ENCODE results near the gene UBAC2. TPM values are rescaled to one million over a fixed set of nuclear protein-coding genes. Genes with fewer than 3 reads are reported as not detected.

The UBAC2 gene
- total RNA-seq, 2 experiments from 2014 or later = 48.4 to 56.3 TPM

DNA sequence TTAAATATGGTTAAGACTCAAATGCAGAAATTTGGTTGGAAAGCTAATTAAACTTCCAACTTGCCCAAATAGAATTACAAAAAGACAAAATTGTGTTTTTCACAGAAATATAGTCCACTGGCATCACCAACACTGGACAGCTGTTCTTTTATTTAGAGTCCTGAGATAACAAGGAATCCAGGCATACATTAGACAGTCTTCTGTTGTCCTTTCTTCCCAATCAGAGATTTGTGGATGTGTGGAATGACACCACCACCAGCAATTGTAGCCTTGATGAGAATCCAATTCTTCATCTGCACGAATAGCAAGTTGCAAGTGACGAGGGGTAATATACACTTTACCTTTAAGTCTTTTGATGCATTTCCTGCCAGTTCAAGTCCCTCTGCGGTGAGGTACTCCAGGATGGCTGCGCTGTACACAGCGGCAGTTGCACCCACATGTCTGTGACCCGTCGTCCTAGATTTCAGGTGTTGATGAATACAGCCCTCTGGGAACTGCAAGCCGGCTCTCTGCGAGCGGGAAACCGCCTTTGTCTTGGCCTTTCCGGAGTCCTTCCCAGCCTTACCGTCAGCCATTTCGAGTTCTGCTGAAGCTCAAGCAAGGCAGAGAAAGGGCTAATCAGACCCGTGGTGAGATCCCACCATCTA is 14.7 kb downstream of the UBAC2 start:
- ATAC-seq (peak; percentile 44), DNase-seq (peak; percentile 75)
- H3K9me3 Mint-ChIP-seq (ENCODE audit: low read depth) = no peaks in the 10 kb centered on the region
- ChIA-PET POLR2A (interaction anchor here (0.8 to 1.9 kb wide), 7 partner anchors 10 to 138 kb away, joined by 3 to 16 read pairs (median 4); partner anchors contain the start of gene UBAC2), CTCF (interaction anchor here (0.8 to 2.7 kb wide), 12 partner anchors 10 to 219 kb away, joined by 3 to 16 read pairs (median 4); partner anchors contain the start of gene UBAC2)
- H3K27ac Mint-ChIP-seq = peak overlapping the region; percentile 87
- no peaks in the 10 kb centered on the region for H3K27me3 Mint-ChIP-seq
- H3K36me3 Mint-ChIP-seq (ENCODE audit: low read depth) = peaks cover 38% of the 10 kb centered on the region
- H3K4me1 Mint-ChIP-seq = peaks cover 78% of the 10 kb centered on the region
- intact Hi-C loops (cut with DNase I, micrococcal nuclease) = loop anchor here (2.0 to 5.0 kb wide), 5 partner anchors 13 to 641 kb away; partner anchors contain the start of gene UBAC2 (in 1 of the 2)
- peak overlapping the region; percentile 74 for H3K4me3 Mint-ChIP-seq

DNA sequence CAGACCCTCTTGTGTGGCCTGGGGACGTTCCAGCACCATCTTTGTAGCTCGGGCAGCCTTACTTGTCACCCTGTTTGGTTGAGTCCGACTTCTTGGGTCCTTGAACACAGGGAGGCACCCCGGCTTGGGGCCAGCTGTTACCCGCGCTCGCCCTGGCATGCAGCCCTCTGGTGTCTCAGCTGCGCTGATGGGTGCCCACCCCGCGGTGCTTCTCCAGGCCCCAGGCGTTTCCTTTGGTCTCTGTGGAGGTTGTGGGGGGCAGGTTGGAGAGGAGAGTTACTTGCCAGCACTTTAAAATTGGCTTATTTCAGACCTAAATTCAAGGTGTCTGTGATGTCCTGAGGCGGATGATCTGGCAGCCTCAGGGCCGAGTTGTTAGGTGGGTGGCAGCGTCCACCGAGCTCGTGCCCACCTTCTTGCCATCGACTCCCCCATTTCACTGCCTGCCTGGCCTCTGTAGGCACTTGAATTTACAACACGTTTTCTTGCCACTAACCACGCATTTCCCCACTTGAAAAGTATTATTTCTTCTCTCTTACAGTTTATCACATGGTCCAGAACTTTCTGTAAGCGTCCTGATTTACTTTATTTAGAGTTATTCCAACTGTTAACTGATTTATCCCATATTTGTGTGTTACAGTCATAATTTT is 16.9 kb downstream of the UBAC2 start:
- intact Hi-C loops (cut with DNase I, micrococcal nuclease) = loop anchor here in 1 of 2 experiments (2.0 to 5.0 kb wide), 2 partner anchors 139 to 215 kb away; no protein-coding TSS in a partner anchor

DNA sequence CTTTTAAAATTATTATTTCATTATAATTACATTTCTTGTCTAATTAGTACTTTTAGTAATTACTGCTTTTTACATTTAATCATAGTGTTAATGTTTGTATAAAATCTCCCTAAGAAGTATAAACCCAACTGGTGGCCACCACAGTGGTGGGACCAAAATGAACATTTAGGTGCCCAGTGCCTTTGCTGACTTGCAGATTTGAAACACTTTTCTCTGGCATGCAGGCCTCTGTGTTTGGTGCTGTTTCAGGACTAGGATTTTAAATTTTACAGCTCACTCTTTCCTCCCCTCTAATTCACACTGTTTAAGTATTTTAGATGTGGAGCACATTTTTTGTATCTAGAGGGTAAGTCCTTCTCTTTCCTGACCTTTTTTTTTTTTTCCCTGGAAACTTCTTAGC is 17.5 kb downstream of the UBAC2 start:
- ChIA-PET CTCF (interaction anchor here (0.9 to 2.4 kb wide), 12 partner anchors 13 to 218 kb away, joined by 3 to 14 read pairs (median 6); partner anchors contain the start of genes GPR18 and UBAC2), POLR2A (interaction anchor here (0.6 to 2.2 kb wide), 8 partner anchors 13 to 668 kb away, joined by 4 to 25 read pairs (median 6); partner anchors contain the start of genes GPR18 and UBAC2)
- peak overlapping the region; percentile 88 for H3K27ac Mint-ChIP-seq
- ATAC-seq = no peak
- intact Hi-C loops (cut with DNase I, micrococcal nuclease) = loop anchor here in 1 of 2 experiments (2.0 to 5.0 kb wide), 2 partner anchors 139 to 214 kb away; no protein-coding TSS in a partner anchor
- no peak for DNase-seq
- peak overlapping the region; percentile 54 for H3K4me3 Mint-ChIP-seq
- peaks cover 85% of the 10 kb centered on the region for H3K4me1 Mint-ChIP-seq
- peaks cover 36% of the 10 kb centered on the region for H3K36me3 Mint-ChIP-seq (ENCODE audit: low read depth)
- H3K9me3 Mint-ChIP-seq (ENCODE audit: low read depth) = peaks cover 2% of the 10 kb centered on the region
- H3K27me3 Mint-ChIP-seq = no peaks in the 10 kb centered on the region

More for the DNA sequence above, 16.9 kb downstream of the UBAC2 start:
- peaks cover 32% of the 10 kb centered on the region for H3K36me3 Mint-ChIP-seq (ENCODE audit: low read depth)
- peaks cover 1% of the 10 kb centered on the region for H3K9me3 Mint-ChIP-seq (ENCODE audit: low read depth)
- no peak for ATAC-seq
- POLR2A ChIA-PET = interaction anchor here (0.6 to 1.2 kb wide), 3 partner anchors 12 to 668 kb away, joined by 3 to 8 read pairs (median 4); no protein-coding TSS in a partner anchor
- DNase-seq = peak; percentile 40
- no peaks in the 10 kb centered on the region for H3K27me3 Mint-ChIP-seq
- peaks cover 81% of the 10 kb centered on the region for H3K4me1 Mint-ChIP-seq
- H3K27ac Mint-ChIP-seq = peak overlapping the region; percentile 87
- H3K4me3 Mint-ChIP-seq = peak overlapping the region; percentile 51
- CTCF ChIA-PET = interaction anchor here (0.7 to 2.4 kb wide), 6 partner anchors 17 to 272 kb away, joined by 3 to 14 read pairs (median 5); partner anchors contain the start of gene UBAC2

DNA sequence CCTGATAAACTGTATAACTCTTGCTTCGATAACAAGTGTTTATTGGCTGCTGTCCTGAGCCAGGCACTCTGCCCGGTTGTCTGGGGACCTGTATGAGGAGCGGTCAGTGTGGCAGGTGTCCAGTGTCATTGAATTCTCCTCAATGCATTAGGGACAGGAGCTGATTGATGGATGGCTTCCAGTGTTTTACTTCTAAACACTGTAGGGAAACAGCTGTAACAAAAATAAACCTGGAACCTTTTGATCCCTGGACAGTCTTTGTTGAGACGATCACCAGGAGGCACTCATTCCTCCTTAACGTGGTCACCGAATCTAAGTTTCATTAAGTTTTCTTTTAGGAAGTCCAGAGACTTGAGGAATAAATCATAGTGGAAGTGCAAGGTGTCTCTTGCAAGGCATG is 17.9 kb downstream of the UBAC2 start:
- POLR2A ChIA-PET = interaction anchor here (0.6 to 2.2 kb wide), 8 partner anchors 13 to 669 kb away, joined by 4 to 25 read pairs (median 6); partner anchors contain the start of genes GPR18 and UBAC2
- Mint-ChIP-seq H3K36me3 (ENCODE audit: low read depth) (peaks cover 34% of the 10 kb centered on the region), H3K4me1 (peaks cover 89% of the 10 kb centered on the region), H3K27ac (peak overlapping the region; percentile 88), H3K9me3 (ENCODE audit: low read depth) (peaks cover 3% of the 10 kb centered on the region), H3K27me3 (no peaks in the 10 kb centered on the region), H3K4me3 (peak overlapping the region; percentile 54)
- CTCF ChIA-PET = interaction anchor here (0.9 to 2.4 kb wide), 14 partner anchors 14 to 218 kb away, joined by 3 to 14 read pairs (median 5); partner anchors contain the start of genes GPR18 and UBAC2
- DNase-seq (no peak), ATAC-seq (no peak)
- intact Hi-C loops (cut with DNase I, micrococcal nuclease) = loop anchor here in 1 of 2 experiments (2.0 to 5.0 kb wide), 2 partner anchors 138 to 214 kb away; no protein-coding TSS in a partner anchor

DNA sequence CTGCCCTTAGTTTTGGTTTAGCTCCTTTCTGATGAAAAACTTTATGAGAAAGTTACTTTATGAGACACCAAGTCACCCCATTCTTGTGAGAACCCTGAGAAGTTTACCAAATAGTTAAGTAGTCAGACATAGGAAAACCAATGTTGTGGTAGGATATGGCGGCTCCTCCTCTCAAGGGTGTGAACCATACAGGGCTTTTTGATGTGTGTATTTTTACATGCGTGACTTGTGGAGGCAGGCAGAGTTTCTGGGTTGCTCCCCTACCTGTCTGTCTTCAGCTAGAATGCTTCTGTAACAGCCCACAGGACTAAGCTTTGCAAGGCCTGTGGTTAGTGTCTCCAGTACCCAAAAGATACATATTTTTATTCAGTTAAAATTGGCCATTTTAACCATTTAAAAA is 18.3 kb downstream of the UBAC2 start:
- DNase-seq = peak; percentile 72
- Mint-ChIP-seq H3K27ac (peak overlapping the region; percentile 88), H3K4me1 (peaks cover 92% of the 10 kb centered on the region), H3K36me3 (ENCODE audit: low read depth) (peaks cover 34% of the 10 kb centered on the region), H3K9me3 (ENCODE audit: low read depth) (peaks cover 3% of the 10 kb centered on the region), H3K4me3 (peak overlapping the region; percentile 54), H3K27me3 (no peaks in the 10 kb centered on the region)
- peak; percentile 65 for ATAC-seq
- intact Hi-C loops (cut with DNase I, micrococcal nuclease) = loop anchor here (1.0 to 5.0 kb wide), 6 partner anchors 9 to 214 kb away; partner anchors contain the start of gene GPR18 (in 1 of the 2)
- ChIA-PET POLR2A (interaction anchor here (0.8 to 2.2 kb wide), 8 partner anchors 9 to 215 kb away, joined by 3 to 25 read pairs (median 4); partner anchors contain the start of genes GPR18 and UBAC2), CTCF (interaction anchor here (0.6 to 2.4 kb wide), 17 partner anchors 14 to 240 kb away, joined by 3 to 14 read pairs (median 5); partner anchors contain the start of genes GPR18 and UBAC2)

DNA sequence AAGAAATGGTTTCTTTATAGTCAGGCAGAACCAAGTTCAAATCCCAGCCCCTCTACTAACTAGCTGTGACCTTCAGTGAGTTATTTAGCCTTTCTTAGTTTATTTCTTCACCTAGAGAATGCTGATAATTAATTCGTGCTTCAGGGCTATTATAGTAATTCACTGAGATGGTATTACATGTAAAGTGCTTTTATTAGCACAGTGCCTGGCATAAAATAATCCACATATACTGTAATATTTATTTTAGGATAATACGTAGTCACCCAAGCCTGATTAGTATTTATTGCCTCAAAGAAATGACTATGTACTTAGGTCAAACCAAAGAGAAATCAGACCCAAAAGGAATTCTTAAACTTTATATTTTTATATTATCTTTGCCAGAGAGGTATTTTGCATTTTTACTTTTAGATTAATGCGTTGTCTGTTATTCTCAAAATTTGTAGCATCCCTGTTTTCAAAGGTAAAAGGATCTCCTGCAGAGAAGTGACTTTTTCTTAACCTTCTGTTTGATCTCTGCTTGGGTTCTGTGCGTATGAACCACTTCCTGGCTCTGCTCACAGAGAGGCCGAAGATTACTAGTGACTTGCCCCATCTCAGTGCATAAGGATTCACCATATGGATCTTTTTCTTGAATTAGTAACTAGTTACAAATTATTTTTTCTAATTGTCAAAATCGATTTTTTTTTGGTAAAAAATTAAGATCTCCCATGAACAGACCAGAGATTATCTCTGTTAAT is 19.7 kb downstream of the UBAC2 start:
- intact Hi-C loops (cut with DNase I, micrococcal nuclease) = loop anchor here in 1 of 2 experiments (10.0 kb wide), 1 partner anchor 706 kb away; no protein-coding TSS in a partner anchor
- peak; percentile 40 for DNase-seq
- Mint-ChIP-seq H3K4me1 (peaks cover 89% of the 10 kb centered on the region), H3K9me3 (ENCODE audit: low read depth) (peaks cover 3% of the 10 kb centered on the region), H3K27me3 (no peaks in the 10 kb centered on the region), H3K4me3 (peak overlapping the region; percentile 42), H3K27ac (peak overlapping the region; percentile 83), H3K36me3 (ENCODE audit: low read depth) (peaks cover 36% of the 10 kb centered on the region)
- peak; percentile 21 for ATAC-seq
- CTCF ChIA-PET = interaction anchor here (1.2 to 2.4 kb wide), 2 partner anchors 46 to 72 kb away, joined by 5 to 14 read pairs; no protein-coding TSS in a partner anchor
- POLR2A ChIA-PET = interaction anchor here (0.7 to 2.2 kb wide), 2 partner anchors 15 to 51 kb away, joined by 3 to 25 read pairs; no protein-coding TSS in a partner anchor

DNA sequence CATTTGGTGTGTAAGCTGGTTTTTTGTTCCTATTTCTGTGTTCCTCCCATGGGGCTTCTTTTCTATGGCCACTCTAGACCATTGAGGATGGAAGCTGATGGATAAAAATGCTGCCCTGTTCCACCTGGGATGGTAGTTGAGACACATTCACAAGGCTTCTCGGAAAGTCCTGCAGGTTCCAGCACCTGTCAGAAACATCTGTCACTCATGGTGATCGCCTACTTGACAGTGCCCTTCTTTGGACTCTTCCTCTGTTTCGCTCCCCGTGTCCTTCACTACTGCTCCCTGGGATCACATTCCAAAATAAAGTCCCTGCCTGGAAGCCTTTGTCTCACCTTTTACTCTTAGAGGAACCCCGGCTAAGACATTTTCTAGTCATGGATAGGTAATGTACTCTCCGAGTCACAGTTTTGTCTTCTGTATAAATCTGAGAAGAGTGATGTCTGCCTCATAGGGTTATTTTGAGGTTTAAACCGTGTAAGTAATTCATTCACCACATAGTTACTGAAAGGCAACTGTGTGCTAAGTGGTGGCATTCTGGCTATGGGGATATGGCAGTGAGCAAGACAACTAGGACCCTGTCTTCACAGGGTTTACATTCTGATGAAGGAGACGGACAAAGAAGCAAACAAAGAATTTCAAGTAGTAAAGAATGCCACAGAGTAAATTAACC is 21.0 kb downstream of the UBAC2 start:
- CTCF ChIA-PET = interaction anchor here (0.7 to 0.9 kb wide), 2 partner anchors 21 to 25 kb away, joined by 3 to 6 read pairs; partner anchors contain the start of gene UBAC2

DNA sequence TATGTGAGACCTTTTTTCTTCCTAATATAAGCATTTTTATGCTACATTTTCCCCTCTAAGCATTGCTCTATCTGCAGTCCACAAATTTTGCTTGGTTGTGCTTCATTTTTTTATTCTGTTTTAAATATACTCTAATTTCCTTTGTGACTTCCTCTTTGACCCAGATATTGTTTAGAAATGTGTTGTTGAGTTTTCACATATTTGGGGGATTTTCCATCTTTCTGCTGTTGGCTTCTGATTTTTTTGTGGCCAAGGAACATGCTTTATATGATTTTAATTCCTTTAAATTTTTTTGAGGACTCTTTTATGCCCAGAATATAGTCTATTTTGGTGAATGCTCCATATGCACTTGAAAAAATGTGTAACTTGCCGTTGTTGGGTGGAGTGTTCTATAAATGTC is 22.9 kb downstream of the UBAC2 start:
- CTCF ChIA-PET = interaction anchor here (0.6 to 1.8 kb wide), 4 partner anchors 9 to 44 kb away, joined by 3 to 6 read pairs (median 3); no protein-coding TSS in a partner anchor
- Mint-ChIP-seq H3K27ac (peak overlapping the region; percentile 65), H3K4me3 (no peak overlapping the region), H3K4me1 (peaks cover 92% of the 10 kb centered on the region), H3K36me3 (ENCODE audit: low read depth) (peaks cover 45% of the 10 kb centered on the region), H3K27me3 (no peaks in the 10 kb centered on the region), H3K9me3 (ENCODE audit: low read depth) (peaks cover 3% of the 10 kb centered on the region)
- POLR2A ChIA-PET = interaction anchor here (0.6 to 0.9 kb wide), 2 partner anchors 47 to 144 kb away, joined by 3 read pairs; no protein-coding TSS in a partner anchor
- intact Hi-C loops (cut with DNase I, micrococcal nuclease) = loop anchor here in 1 of 2 experiments (10.0 kb wide), 1 partner anchor 709 kb away; no protein-coding TSS in a partner anchor
- ATAC-seq = no peak
- DNase-seq = no peak

More for the DNA sequence above, 21.0 kb downstream of the UBAC2 start:
- H3K27me3 Mint-ChIP-seq = no peaks in the 10 kb centered on the region
- ATAC-seq (peak; percentile 25), DNase-seq (no peak)
- H3K9me3 Mint-ChIP-seq (ENCODE audit: low read depth) = peaks cover 3% of the 10 kb centered on the region
- peaks cover 38% of the 10 kb centered on the region for H3K36me3 Mint-ChIP-seq (ENCODE audit: low read depth)
- POLR2A ChIA-PET = no interaction called here
- H3K4me1 Mint-ChIP-seq = peaks cover 92% of the 10 kb centered on the region
- intact Hi-C loops (cut with DNase I, micrococcal nuclease) = loop anchor here in 1 of 2 experiments (10.0 kb wide), 1 partner anchor 707 kb away; no protein-coding TSS in a partner anchor
- H3K27ac Mint-ChIP-seq = peak overlapping the region; percentile 66
- peak overlapping the region; percentile 7 for H3K4me3 Mint-ChIP-seq

DNA sequence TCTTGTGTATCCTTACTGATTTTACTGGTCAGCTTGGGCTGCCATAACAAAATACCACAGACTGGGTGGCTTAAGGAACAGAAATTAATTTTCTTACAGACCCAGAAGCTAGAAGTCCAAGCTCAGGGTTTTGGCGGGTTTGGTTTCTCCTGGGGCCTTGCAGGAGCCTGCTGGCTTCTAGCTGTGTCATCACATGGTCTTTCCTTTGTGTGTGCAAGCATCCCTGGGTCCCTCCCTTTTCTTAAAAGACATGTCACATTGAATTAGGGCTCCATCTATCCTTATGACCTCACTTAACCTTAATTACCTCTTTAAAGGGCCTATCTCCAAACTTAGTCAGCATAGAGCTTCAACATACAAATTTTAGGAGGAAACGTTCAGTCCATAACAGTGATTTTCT is 23.4 kb downstream of the UBAC2 start:
- Mint-ChIP-seq H3K9me3 (ENCODE audit: low read depth) (peaks cover 3% of the 10 kb centered on the region), H3K36me3 (ENCODE audit: low read depth) (peaks cover 45% of the 10 kb centered on the region), H3K27ac (peak overlapping the region; percentile 65), H3K4me3 (no peak overlapping the region), H3K4me1 (peaks cover 92% of the 10 kb centered on the region), H3K27me3 (no peaks in the 10 kb centered on the region)
- DNase-seq (no peak), ATAC-seq (peak; percentile 17)
- CTCF ChIA-PET = interaction anchor here (0.6 to 1.8 kb wide), 4 partner anchors 10 to 43 kb away, joined by 3 to 6 read pairs (median 3); no protein-coding TSS in a partner anchor
- POLR2A ChIA-PET = interaction anchor here (0.6 to 0.9 kb wide), 2 partner anchors 48 to 143 kb away, joined by 3 read pairs; no protein-coding TSS in a partner anchor
- intact Hi-C loops (cut with DNase I, micrococcal nuclease) = loop anchor here in 1 of 2 experiments (10.0 kb wide), 1 partner anchor 709 kb away; no protein-coding TSS in a partner anchor
